ENCODE measurements around the gene PRR22.

The PRR22 gene

DNA sequence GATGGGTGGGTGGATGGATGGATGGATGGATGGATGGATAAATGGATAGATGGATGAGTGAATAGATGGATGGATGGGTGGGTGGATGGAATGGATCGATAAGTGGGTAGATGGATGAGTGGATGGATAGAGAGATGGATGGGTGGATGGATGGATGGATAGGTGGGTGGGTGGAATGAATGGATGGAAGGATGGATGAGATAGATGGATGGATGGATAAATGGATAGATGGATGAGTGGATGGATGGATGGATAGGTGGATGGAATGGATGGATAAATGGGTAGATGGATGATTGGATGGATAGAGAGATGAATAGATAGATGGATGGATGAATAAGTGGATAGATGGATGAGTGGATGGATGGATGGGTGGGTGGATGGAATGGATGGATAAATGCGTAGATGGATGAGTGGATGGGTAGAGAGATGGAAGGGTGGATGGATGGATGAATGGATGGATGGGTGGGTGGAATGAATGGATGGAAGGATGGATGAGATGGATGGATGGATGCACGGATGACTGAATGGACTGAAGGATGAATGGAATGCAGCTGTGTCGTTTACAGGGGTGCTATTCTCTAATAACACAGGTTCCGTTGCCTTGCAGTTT, 21.8 kb downstream of the PRR22 start:
- Histone ChIP-seq H4K20me1 (ENCODE audit: control insufficient read depth, insufficient read depth, low read depth, low read length) (no peaks in the 10 kb centered on the region), H3K27ac (ENCODE audit: low read depth, low read length) (no peak overlapping the region), H3K9me3 (ENCODE audit: control insufficient read depth, insufficient read depth, low read length) (no peaks in the 10 kb centered on the region), H3K4me2 (ENCODE audit: low read length) (no peak overlapping the region), H3K9me2 (replicated peaks; ENCODE audit: control insufficient read depth, low read length) (no peaks in the 10 kb centered on the region), H3K4me1 (ENCODE audit: control insufficient read depth, low read length) (no peaks in the 10 kb centered on the region), H3F3A (ENCODE audit: control insufficient read depth, insufficient read depth) (no peaks in the 10 kb centered on the region), H3K4me3 (ENCODE audit: low read length) (no peak overlapping the region), H3K36me3 (ENCODE audit: control insufficient read depth, low read length) (no peaks in the 10 kb centered on the region), H3K79me2 (ENCODE audit: control insufficient read depth, low read length) (no peaks in the 10 kb centered on the region), H3K27me3 (ENCODE audit: control insufficient read depth, low read length) (no peaks in the 10 kb centered on the region)
- no peak for TF ChIP-seq EZH2phosphoT487 (IDR thresholded peaks at IDR 0.05; ENCODE audit: borderline replicate concordance, low read length)
- TF ChIP-seq, protein P1, sequence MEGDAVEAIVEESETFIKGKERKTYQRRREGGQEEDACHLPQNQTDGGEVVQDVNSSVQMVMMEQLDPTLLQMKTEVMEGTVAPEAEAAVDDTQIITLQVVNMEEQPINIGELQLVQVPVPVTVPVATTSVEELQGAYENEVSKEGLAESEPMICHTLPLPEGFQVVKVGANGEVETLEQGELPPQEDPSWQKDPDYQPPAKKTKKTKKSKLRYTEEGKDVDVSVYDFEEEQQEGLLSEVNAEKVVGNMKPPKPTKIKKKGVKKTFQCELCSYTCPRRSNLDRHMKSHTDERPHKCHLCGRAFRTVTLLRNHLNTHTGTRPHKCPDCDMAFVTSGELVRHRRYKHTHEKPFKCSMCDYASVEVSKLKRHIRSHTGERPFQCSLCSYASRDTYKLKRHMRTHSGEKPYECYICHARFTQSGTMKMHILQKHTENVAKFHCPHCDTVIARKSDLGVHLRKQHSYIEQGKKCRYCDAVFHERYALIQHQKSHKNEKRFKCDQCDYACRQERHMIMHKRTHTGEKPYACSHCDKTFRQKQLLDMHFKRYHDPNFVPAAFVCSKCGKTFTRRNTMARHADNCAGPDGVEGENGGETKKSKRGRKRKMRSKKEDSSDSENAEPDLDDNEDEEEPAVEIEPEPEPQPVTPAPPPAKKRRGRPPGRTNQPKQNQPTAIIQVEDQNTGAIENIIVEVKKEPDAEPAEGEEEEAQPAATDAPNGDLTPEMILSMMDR (IDR thresholded peaks at IDR 0.05; ENCODE audit: low read depth, low read length, poor library complexity, severe bottlenecking) = no peak

DNA sequence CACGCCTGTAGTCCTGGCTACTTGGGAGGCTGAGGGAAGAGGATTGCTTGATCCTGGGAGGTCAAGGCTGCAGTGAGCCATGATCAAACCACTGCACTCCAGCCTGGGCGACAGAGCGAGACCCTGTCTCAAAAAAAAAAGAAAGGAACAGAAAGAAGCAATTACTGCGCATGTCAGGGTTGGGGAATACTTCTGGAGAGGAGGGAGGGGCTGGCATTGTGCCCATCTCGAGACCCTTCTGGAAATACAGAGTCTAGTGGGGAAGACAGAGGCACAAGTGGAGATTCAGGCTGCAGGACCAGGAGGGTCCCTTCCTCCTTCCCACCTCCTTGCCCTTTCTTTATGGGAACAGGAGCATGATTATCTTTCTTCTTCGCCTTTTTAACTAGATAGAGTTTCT, 30.8 kb downstream of the PRR22 start:
- Histone ChIP-seq H3K36me3 (ENCODE audit: control insufficient read depth, low read length) (no peaks in the 10 kb centered on the region), H3K27ac (ENCODE audit: low read depth, low read length) (no peak overlapping the region), H3K9me2 (replicated peaks; ENCODE audit: control insufficient read depth, low read length) (no peaks in the 10 kb centered on the region), H3K4me1 (ENCODE audit: control insufficient read depth, low read length) (no peaks in the 10 kb centered on the region), H3F3A (ENCODE audit: control insufficient read depth, insufficient read depth) (no peaks in the 10 kb centered on the region), H4K20me1 (ENCODE audit: control insufficient read depth, insufficient read depth, low read depth, low read length) (no peaks in the 10 kb centered on the region), H3K9me3 (ENCODE audit: control insufficient read depth, insufficient read depth, low read length) (no peaks in the 10 kb centered on the region), H3K4me2 (ENCODE audit: low read length) (no peak overlapping the region), H3K27me3 (ENCODE audit: control insufficient read depth, low read length) (no peaks in the 10 kb centered on the region), H3K79me2 (ENCODE audit: control insufficient read depth, low read length) (no peaks in the 10 kb centered on the region), H3K4me3 (ENCODE audit: low read length) (no peak overlapping the region)
- TF ChIP-seq EZH2phosphoT487 (IDR thresholded peaks at IDR 0.05; ENCODE audit: borderline replicate concordance, low read length) = no peak
- TF ChIP-seq, protein P1 (IDR thresholded peaks at IDR 0.05; ENCODE audit: low read depth, low read length, poor library complexity, severe bottlenecking) = no peak

GRCh38 chr19:5751709-5752108, 32.8 kb downstream of the PRR22 start:
- TF ChIP-seq, protein P1 (IDR thresholded peaks at IDR 0.05; ENCODE audit: low read depth, low read length, poor library complexity, severe bottlenecking) = no peak
- TF ChIP-seq EZH2phosphoT487 (IDR thresholded peaks at IDR 0.05; ENCODE audit: borderline replicate concordance, low read length) = no peak
- Histone ChIP-seq H3K4me3 (ENCODE audit: low read length) (no peak overlapping the region), H3K4me2 (ENCODE audit: low read length) (no peak overlapping the region), H3K79me2 (ENCODE audit: control insufficient read depth, low read length) (no peaks in the 10 kb centered on the region), H3K9me3 (ENCODE audit: control insufficient read depth, insufficient read depth, low read length) (no peaks in the 10 kb centered on the region), H3K27me3 (ENCODE audit: control insufficient read depth, low read length) (no peaks in the 10 kb centered on the region), H3K4me1 (ENCODE audit: control insufficient read depth, low read length) (no peaks in the 10 kb centered on the region), H3F3A (ENCODE audit: control insufficient read depth, insufficient read depth) (no peaks in the 10 kb centered on the region), H3K27ac (ENCODE audit: low read depth, low read length) (no peak overlapping the region), H3K9me2 (replicated peaks; ENCODE audit: control insufficient read depth, low read length) (no peaks in the 10 kb centered on the region), H4K20me1 (ENCODE audit: control insufficient read depth, insufficient read depth, low read depth, low read length) (no peaks in the 10 kb centered on the region), H3K36me3 (ENCODE audit: control insufficient read depth, low read length) (no peaks in the 10 kb centered on the region)
